Measurements from ENCODE around the gene GDPD5.
A peak's percentile ranks its signal among the peaks of the same experiment; 100 is the strongest.

Gene GDPD5, protein sequence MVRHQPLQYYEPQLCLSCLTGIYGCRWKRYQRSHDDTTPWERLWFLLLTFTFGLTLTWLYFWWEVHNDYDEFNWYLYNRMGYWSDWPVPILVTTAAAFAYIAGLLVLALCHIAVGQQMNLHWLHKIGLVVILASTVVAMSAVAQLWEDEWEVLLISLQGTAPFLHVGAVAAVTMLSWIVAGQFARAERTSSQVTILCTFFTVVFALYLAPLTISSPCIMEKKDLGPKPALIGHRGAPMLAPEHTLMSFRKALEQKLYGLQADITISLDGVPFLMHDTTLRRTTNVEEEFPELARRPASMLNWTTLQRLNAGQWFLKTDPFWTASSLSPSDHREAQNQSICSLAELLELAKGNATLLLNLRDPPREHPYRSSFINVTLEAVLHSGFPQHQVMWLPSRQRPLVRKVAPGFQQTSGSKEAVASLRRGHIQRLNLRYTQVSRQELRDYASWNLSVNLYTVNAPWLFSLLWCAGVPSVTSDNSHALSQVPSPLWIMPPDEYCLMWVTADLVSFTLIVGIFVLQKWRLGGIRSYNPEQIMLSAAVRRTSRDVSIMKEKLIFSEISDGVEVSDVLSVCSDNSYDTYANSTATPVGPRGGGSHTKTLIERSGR

DNA sequence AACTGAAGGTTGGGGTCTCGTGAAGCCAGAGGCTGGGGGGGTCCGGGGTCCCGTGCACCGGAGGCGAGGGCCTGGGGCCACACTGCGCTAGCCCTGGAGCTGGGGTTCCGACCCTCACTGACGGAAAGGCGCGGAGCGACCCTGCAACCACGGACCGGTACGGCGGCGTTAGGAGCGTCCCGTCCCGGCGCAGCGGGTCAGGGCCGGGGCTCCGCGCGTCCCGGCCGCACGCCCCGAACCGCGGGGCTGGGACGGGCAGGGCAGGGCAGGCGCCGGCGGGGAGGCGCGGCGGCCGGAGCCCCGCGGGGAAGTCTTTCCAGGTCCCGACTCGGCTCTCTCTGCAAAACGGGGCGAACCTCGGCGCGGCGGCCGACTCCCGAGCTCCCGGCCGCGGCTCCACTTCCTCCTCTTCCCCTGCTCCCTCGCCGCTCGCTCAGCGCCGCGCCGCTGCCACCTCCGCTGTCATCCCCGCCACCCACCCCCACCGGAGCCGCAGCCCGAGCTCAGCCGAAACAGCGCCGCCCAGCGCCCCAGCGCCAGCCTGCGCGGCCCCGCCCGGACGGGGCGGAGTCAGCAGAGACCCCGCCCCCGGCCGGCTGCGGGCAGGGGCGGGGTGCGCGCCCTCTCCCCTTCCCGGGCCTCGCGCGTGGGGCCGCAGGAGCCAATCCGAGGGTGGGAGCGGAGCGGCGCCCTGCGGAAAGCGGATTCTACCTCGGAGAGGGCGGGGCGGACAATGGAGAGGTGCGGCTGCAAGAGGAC lies at the start of gene GDPD5:
GDPD5 (minus strand) TSS at position 509 of the 759 bp plus-strand sequence. CDS start 48,206 bp downstream, outside the sequence.
- peak; percentile 85 for DNase-seq

DNA sequence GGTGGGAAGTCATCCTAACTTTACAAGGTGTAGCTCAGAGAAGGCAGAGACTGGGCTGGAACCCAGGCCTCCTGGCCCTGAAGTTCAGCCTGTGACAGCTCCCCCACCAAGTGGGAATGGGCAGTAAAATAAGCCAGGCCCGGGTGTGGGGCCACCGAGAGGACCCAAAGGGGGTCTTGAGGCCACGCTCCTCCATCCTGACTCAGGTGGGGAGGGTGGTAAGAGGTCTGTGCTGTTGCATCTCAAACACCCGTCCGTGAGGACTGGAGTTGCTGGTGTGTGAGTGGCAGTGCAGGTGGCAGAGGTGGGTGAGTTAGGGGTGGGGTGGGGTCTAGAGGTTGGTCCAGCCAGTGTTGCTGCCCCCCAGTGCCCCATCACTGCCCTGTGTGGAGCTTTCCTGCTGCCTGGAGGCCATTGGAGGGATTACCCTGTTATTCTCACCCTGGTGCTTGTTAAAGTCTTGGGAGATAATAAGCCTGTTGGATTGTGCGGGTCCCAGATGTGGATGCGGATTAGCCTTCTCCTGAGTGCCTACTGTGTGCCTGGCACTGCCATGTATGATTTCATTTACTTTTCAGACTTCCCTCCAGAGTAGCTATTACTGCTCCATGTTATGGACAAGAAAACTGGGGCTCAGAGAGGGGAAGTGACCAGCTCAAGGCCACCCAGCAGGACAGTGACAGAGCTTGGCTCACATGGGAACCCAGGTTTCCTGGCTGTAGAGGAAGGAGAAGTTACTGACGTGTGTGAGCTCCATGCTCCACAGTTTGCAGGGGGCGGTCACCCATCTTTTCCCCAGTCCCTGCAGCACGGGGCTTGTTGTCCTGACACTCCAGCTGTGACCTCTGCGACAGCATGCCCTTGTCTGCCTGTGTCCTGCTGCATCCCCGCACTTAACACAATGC lies 49.2 kb upstream of the GDPD5 start:
- no peak for DNase-seq

DNA sequence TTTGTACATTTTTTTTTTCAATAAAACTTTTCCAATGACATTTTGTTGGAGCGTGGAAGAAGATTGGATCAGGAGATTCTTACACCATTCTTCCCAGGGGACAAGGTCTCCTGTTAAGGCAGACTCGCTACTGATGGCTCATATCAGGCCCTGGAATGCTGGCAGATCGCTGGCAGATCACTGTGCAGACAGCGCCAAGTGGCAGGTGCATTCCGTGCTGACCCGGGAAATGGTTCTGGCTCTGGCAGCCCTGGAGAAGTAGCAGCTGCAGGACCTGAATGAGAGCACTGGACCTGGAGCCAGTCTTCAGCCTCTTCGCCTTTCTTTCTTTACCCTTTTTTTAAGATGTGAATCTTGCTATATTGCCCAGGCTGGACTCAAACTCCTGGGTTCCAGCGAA lies 47.0 kb upstream of the GDPD5 start:
- DNase-seq: no peak

DNA sequence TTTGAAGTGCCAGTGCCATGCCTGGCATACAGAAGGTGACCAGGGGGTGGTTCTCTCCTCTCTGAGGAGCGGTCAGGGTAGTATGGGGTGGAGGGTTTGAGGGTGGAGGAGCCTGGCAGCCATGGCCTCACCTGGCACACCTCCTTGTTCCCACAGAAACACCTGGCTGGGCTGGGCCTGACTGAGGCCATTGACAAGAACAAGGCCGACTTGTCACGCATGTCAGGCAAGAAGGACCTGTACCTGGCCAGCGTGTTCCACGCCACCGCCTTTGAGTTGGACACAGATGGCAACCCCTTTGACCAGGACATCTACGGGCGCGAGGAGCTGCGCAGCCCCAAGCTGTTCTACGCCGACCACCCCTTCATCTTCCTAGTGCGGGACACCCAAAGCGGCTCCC lies 45.9 kb upstream of the GDPD5 start:
- DNase-seq: no peak

DNA sequence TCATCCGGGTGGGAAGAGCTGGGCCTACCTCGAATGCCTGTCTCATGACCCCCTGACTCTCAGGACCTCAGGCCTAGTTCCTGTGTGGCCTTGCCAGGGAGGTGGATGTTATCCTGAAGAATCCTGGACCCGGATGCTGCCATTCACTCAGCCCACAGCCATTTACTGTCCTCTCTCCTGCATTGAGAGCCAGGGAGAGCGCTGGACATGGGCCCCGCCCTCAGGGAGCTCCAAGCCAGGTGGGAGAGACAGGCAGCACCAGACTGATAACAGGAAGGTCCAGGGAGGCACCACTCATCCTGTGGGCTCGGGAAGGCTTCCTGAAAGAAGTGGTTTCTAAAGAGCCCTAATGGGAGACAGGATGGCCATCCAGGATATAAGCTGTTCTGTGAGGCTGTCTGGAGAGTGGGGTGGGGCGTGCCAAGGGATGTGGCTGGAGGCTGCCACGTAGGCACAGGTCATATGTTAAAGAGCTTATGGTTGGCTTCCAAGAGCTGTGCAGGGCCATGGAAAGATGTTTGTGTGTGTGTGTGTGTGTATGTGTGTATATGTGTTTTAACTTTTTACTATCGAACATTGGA lies 44.9 kb upstream of the GDPD5 start:
- no peak for DNase-seq

DNA sequence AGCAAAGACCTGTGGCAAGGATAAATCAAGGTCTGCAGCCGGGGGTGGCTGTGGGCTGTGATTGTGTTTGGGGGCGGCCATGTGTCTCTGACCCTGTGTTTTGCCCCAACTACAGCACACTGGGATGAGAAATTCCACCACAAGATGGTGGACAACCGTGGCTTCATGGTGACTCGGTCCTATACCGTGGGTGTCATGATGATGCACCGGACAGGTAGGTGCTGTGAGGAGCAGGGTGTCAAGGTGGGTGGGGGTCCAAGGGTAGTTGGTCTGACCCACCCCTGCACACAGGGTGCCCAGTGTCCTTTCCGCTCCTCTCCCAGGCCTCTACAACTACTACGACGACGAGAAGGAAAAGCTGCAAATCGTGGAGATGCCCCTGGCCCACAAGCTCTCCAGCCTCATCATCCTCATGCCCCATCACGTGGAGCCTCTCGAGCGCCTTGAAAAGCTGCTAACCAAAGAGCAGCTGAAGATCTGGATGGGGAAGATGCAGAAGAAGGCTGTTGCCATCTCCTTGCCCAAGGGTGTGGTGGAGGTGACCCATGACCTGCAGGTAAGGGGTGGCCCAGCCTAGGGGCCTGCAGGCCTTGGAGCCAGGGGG lies 43.0 kb upstream of the GDPD5 start:
- no peak for DNase-seq

DNA sequence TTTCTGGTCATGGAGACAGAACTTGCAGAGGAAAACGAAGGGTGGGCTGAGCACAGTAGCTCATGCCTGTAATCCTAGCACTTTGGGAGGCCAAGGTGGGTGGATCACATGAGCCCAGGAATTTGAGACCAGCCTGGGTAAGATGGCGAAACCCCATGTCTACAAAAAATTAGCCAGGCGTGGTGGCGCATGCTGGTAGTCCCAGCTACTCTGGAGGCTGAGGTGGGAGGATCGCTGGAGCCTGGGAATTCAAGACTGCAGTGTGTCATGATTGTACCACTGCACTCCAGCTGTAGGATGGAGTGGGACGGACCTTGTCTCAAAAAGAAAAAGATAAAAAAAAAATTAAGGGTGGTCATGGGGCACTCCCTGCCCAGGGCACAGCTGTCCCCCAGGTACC lies 42.2 kb upstream of the GDPD5 start:
- no peak for DNase-seq

DNA sequence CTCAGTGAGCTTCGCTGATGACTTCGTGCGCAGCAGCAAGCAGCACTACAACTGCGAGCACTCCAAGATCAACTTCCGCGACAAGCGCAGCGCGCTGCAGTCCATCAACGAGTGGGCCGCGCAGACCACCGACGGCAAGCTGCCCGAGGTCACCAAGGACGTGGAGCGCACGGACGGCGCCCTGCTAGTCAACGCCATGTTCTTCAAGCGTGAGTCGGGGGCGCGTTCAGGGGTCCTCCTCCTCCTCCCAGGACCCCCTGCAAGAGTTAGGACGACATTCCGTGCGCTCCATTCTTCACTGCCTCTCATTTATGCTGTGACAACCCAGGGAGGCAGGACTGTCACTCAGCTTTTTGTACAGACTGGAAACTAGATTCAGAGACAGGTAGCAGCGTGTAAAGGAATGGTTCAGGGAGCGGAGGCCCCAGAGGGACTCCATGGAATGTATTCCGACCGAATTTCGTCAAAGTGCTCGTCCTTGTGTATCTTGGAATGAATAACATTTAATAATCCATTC lies 41.1 kb upstream of the GDPD5 start:
- DNase-seq: no peak

DNA sequence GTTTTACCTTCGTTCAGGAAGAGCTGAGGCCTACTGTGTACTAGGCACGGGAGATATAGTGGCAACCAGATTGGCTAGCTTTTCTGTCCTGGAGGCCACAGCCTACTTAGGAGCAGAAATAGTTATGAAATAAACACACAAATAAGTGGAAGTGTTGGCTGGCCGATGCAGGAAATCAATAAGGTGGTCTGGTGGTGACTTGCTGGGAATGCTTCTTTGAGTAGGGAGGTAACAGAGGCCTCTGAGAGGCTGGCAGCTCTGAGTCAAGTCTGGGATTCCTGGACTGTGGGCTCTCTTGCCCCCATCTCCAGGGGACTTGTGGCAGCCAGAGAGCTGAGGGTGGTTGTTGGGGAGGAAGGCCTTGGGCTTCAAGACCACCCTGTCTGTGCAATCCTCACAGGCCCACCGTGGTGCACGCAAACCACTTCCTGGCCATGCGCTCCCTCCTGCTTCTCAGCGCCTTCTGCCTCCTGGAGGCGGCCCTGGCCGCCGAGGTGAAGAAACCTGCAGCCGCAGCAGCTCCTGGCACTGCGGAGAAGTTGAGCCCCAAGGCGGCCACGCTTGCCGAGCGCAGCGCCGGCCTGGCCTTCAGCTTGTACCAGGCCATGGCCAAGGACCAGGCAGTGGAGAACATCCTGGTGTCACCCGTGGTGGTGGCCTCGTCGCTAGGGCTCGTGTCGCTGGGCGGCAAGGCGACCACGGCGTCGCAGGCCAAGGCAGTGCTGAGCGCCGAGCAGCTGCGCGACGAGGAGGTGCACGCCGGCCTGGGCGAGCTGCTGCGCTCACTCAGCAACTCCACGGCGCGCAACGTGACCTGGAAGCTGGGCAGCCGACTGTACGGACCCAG lies 40.4 kb upstream of the GDPD5 start:
- DNase-seq: no peak

DNA sequence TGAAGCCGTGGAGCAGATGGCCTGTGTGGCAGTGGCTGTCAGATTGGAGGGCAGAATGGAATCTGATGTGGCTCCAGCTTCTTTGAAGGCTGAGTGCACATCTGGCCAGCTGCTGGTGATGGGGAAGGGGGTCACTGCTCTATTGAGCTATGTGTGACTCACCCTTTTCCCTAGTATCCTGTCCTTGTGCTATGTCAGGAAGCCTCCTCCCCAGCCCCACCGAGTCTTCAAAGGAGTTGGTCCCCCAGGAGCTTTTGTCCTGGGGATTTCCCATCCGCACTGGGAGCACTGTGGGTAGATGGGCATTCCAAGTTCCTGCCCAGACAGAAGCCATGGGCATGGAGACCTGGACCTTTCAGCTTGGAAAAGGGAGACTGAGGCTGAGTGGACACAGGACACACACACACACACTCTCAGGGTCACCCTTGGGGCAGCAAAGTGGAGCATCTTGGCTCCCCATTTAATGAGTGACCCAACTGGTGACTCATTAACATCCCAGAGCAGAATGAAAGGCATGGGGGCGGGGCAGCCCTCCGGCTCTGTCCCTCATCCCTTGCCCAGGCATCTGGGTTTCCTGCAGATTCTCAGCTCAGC lies 39.6 kb upstream of the GDPD5 start:
- DNase-seq: no peak

DNA sequence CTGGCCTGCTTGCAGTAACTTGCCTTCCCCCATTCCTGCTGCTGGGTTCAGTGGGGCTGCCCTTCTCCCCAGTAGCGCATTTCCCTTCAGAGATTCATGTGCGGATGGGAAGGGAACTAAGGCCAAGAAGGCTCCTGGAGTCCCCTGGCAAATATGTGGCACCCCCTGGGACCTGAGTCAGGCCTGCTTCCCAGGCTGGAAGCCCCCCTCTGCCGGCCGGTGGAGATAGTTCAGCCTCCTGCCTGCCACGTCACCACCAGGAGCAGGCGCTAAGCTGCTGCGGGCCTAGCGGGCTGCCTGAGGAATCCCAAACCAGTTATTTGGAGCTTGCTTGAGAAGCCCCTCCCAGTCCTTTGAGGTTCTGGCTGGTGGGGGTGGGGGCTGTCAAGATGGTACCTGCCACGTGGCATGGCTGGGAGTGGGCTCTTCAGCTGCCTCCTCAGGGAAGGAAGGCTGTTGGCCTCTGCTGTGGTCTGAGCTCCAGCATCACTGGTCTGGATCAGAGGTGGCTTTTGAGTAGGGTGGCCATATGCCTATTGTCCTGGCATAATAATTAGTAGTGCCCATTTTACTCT lies 38.3 kb upstream of the GDPD5 start:
- DNase-seq: no peak

DNA sequence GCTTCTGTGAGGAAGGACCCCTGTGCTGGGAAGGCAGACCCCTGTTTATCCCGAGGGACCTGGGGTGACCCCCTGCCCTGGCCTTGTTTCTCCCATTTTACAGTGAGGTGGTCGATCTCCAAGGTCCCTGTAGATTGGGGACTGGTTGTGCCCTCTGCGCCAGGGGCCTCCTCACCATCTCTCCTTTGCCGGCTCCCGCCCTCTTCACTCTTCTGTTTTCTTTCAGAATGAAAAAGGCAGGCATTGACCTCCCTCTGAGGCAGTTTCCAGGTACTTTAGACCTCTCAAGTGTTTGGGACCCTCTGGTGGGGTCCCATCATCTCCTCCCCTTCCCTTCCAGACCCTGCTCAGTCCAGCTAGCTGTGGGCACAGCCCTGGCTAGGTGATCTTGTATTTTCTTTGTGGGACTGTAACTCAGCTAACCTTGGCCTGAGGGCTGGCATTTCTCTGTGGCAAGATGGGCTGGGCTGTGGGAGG lies 37.8 kb upstream of the GDPD5 start:
- no peak for DNase-seq

DNA sequence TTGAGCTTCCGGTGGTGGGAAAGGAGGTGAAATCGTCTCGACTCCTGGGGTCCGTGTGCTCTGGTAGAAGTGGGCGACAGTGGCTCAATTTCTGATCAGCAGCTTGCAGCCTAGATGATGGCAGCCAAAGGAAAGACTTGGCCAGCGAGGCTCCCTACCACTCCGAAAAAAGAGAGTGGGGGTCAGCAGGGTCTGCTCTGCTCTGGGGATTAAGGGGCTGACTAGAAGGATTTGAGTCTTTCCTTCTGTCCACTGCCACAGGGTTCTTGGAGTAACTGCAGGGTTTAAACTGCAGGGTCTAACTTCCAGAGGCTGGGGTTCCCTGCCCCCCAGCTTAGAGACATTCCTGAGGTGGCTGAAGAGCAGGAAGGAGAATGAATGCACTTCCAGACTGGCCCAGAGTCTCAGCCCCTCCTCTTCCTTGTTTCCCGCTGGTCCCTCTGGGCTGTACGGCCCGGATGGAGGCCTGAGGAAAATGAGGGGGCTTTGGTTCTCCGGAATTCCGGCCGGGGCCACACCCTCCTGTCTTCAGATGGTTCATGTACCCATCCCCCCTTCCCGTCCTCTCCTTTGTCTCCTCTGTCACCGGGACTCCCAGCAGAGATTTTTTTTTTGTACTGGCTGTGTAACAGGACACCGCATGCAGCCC lies 37.2 kb upstream of the GDPD5 start:
- DNase-seq: no peak

DNA sequence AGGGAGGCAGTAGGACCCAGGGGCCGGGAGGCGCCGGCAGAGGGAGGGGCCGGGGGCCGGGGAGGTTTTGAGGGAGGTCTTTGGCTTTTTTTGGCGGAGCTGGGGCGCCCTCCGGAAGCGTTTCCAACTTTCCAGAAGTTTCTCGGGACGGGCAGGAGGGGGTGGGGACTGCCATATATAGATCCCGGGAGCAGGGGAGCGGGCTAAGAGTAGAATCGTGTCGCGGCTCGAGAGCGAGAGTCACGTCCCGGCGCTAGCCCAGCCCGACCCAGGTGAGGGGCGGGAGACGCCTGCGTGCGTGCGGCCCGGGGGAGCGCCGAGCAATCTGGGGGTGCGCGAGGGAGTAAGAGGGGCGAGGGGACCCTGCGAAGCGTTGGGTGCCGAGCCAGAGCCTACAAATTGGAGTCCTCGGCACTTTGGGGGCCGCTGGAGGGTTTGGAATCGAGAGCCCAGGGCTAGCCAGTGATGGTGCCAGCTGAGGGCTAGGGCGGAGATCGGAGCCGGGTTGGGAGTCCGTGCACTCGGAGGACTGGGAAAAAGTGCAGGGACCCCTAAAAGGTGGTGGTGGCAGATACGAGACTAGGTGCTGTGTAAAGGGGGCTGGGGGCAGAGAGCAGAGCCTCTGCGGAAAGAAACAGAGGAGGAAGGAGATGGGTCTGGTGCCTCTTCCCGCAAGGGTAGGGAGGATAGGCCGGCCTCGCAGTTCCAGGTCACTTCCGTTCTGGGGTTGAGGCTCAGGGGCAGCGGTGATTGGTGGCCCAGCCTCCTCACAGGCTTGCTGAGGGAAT lies 36.5 kb upstream of the GDPD5 start, which contains the start of gene SERPINH1:
SERPINH1 (plus strand) TSS at position 206 of the 788 bp plus-strand sequence. CDS start 4,097 bp downstream, outside the sequence.
- DNase-seq: peak; percentile 70

DNA sequence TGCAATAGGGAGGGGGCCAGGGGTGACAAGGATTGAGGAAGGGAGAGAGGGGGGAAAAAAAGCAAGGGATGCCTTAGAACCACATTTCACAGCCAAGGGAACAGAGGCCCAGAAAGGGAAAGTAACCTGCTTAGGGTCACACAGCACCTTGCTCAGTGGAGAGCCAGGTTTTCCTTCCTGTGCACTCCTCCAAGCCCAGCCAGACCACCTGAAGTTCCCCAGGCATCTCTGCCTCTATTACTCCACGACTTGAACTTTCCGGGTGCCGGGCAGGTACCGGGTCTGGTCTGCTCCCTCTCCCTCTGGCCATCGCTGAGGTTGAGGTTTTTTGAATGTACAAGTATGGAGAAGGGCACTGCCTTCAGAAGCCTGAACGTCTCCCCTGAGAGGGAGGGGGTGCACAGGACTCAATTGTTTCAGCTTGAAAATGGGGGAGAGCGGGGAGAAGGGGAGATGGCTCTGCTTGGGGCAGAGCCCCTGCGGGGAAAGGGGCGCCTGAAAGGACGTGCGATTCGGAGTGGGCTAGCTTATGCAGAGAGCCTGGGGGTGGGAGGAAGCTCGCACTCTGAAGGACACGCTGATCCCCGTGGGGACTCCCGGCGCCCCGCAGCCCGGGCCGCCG lies 35.8 kb upstream of the GDPD5 start:
- no peak for DNase-seq

DNA sequence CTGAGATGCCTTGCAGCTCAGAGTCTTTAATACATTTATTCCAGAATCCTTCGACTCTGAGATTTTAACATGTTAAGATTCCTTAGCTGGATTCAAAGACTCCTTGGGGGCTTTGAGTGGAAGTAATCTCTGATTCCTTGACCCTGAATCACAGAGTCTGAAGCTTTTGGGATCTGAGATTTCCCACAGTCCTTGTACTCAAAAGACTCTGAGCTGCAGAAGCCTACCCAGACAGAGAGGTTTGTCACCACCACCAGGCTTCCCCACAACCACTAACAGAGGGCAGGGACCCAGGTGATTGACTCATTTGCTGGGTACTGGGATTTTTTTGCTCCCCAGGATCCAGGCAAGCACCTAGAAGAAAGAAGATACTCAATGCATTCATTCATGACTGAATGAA lies 34.9 kb upstream of the GDPD5 start:
- no peak for DNase-seq

DNA sequence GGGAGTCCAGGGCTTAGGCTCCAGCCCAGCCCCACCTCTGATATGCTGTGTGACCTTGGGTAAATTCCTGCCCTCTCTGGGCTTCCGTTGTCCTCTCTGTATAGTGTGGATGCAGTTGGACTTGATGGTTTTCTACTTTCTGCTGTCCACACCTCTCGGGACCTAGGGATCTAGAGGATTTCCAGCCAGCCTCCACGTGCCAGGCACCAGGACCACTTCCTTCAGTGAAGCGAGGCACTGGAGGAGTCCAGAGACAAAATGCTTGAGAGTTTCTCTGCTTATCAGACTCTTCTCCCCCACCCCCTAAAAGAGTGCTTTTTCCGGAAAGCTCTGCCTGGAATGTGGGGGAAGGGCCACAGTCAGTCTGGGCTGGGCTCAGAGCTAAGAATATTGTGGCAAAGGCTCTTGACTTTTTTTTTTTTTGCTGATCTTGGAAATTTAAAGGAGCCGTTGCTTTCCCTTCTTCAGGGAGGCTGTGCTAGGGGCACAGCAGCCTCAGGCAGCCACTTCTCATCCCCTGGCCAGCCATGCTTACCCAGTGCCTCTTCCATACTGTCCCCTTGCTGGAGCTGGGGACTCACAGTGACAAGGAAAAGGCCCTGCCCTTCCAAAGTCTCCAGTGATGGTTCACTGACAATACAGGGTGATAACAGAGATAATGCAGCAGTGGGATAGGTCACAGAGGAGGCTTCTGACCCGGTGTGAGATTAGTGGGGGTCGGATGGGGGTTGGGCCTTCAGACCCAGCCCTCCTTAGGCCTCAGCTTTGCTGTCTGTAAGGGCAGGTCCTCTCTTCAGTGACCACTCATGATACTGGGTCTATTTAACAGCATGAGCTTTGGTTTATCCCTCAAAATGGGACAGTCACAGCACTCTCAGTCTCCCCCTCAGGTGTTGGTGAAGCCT lies 33.5 kb upstream of the GDPD5 start:
- no peak for DNase-seq

Measured in activated CD4-positive, CD25-positive, alpha-beta regulatory T cell treated with anti-CD3 and anti-CD28 coated beads, Interleukin-2, amount 50 U/mL, for 72 hours (primary cell).